Heart left ventricle (tissue), 16 donors: ENCODE measurements around the gene MTUS2. TPM values are rescaled to one million over a fixed set of nuclear protein-coding genes. Genes with fewer than 3 reads are reported as not detected.

Experiments used
- ATAC-seq, 4 donors: fragments of 200-7000 bp; cut with Tn5 transposase; one replicate each; pipeline ENCODE4 v1.9.1; 2020 to 2022; ENCODE audit warnings: moderate library complexity in 4 of 4, mild to moderate bottlenecking in 3 of 4, moderate number of reproducible peaks in 1 of 4
- DNase-seq, 5 donors: peaks; one replicate each; pipeline ENCODE4 v3.0.0-alpha.2; 2020
- H3K27ac ChIP-seq, 12 donors: fragments of 200-600 bp; sonication (generic) in 4 of 12; one replicate each; pipeline versions ENCODE4 v1.5.0 to v1.8.0; 2016 to 2022; ENCODE audit warnings: mild to moderate bottlenecking in 2 of 12
- H3K27me3 ChIP-seq, 9 donors: fragments of 200-600 bp; sonication (generic) in 2 of 9; one replicate each; pipeline versions ENCODE4 v1.5.1 to v1.8.0; 2016 to 2022; ENCODE audit warnings: mild to moderate bottlenecking in 3 of 9
- H3K36me3 ChIP-seq, 9 donors: fragments of 200-600 bp; sonication (generic) in 2 of 9; one replicate each; pipeline versions ENCODE4 v1.5.0 to v1.8.0; 2018 to 2022; ENCODE audit warnings: mild to moderate bottlenecking in 2 of 9
- H3K4me1 ChIP-seq, 12 donors: fragments of 200-600 bp; sonication (generic) in 4 of 12; one replicate each; pipeline versions ENCODE4 v1.5.0 to v1.8.0; 2016 to 2022; ENCODE audit warnings: mild to moderate bottlenecking in 3 of 12
- H3K4me3 ChIP-seq, 12 donors: fragments of 200-600 bp; sonication (generic) in 4 of 12; one replicate each; pipeline versions ENCODE4 v1.5.0 to v1.8.0; 2017 to 2022; ENCODE audit warnings: mild to moderate bottlenecking in 9 of 12, moderate library complexity in 4 of 12
- H3K9me3 ChIP-seq, 12 donors: fragments of 200-600 bp; sonication (generic) in 4 of 12; one replicate each; pipeline versions ENCODE4 v1.5.0 to v1.8.0; 2016 to 2022; ENCODE audit warnings: mild to moderate bottlenecking in 1 of 12
- CTCF ChIP-seq, 12 donors: fragments of 200-600 bp; sonication (generic) in 4 of 12; IDR thresholded peaks; one replicate each; pipeline versions ENCODE4 v1.5.0 to v1.8.0; 2018 to 2022; ENCODE audit warnings: antibody characterized with exemption in 12 of 12, mild to moderate bottlenecking in 5 of 12
- POLR2A ChIP-seq, 2 donors: fragments of 450-650 bp; IDR thresholded peaks; one replicate each; pipeline ENCODE4 v1.6.1; 2017; ENCODE audit warnings: antibody characterized with exemption in 2 of 2, mild to moderate bottlenecking in 2 of 2, moderate library complexity in 2 of 2
- WGBS, 4 donors: extraction: QIAGEN DNeasy Blood & Tissue Kit in 2 of 4; methylation state at CpG; one replicate each; pipeline versions ENCODE4 v1.1.5 to v1.1.7; 2013 to 2018; 5-methylcytosine and 5-hydroxymethylcytosine counted together
- intact Hi-C, 10 donors: fragments of 100-400 bp; cut with DNase I; formaldehyde crosslinking; loops; one replicate each; pipeline versions ENCODE4 v1.11.1 to v1.14.2; 2022
- polyA plus RNA-seq, 2 donors: library from polyadenylated mRNA; stranded (reverse); fragments of 200-250 nt; gene quantifications; one replicate each; pipeline ENCODE4 v1.2.3, GENCODE V29; 2013
- total RNA-seq, 9 donors: library from RNA; depleted of rRNA in 2 of 9; stranded (reverse); fragments of >200 nt in 2 of 9; fragmentation: NEBNext Ultra II Directional in 3 of 9; extraction: Animal tissue kit (Norgen Biotek cat#: 25700) in 3 of 9; gene quantifications; one replicate each; pipeline versions ENCODE4 v1.1.0 to v1.2.4, GENCODE V29; 2016 to 2023
- donor health status: ischemic (EF 13 %, LVEDD 7.1; RV severe dilation, severe dysfunction).
- donor health status: healthy with polysubstance abuse.
- donor health status: DM: no; HTN: yes; CAD: no.
- donor health status: DM: no; HTN: no; CAD: no.
- donor health status: ischemic (EF 25% LVEDD 6.9; RV normal size, moderate dysfunction).
- donor health status: ischemic (EF 25% LVEDD 5.7; RV mildly dilated, moderate dysfunction).
- donor health status: healthy.
- donor health status: DM: yes; HTN: yes; CAD: no.
- donor health status: ischemic (EF 35%, LVEDD 5.7; RV mildly dilated, moderate dysfunction).
- donor health status: nonischemic (EF 11% LVEDD 7.7; RV severe dilation, severe dysfunction).
- donor health status: DM: yes; HTN: yes; CAD: no.
- donor health status: PGD.
- donor health status: ischemic (EF 29% LVEDD 5.4; RV normal size, mild dysfunction).
- donor health status: nonischemic (EF 23%, LVEDD 6.1; RV moderate dilation, normal function).

The MTUS2 gene
- total and polyA plus RNA-seq, 11 donors: 28.7 to 174 (median 67.9) TPM

- peak overlapping the region in 5 of 12 donors; percentile 10 to 30 (median 27) for H3K27ac ChIP-seq
These were observed 637.2 kb downstream of the MTUS2 start for GRCh38 chr13:29457299-29457698.

GRCh38 chr13:29458419-29458818 lies 638.3 kb downstream of the MTUS2 start:
- no peaks in the 10 kb centered on the region for H3K36me3 ChIP-seq
- no peaks in the 10 kb centered on the region for H3K9me3 ChIP-seq
- no peak overlapping the region for H3K4me3 ChIP-seq
- no peaks in the 10 kb centered on the region for H3K27me3 ChIP-seq
- DNase-seq: no peak
- TF ChIP-seq CTCF (IDR thresholded peaks at IDR 0.05) (no peak), POLR2A (IDR thresholded peaks at IDR 0.05) (no peak)
- intact Hi-C loops: no loop called here
- no peak overlapping the region for H3K27ac ChIP-seq
- no peak for ATAC-seq
- WGBS, 4 donors: 86 to 100% (median 97%) methylated on average over 1 of the region's 1 CpG
- peaks cover 0 to 24% (median 3%) of the 10 kb centered on the region in 12 donors for H3K4me1 ChIP-seq

More at GRCh38 chr13:29457299-29457698, 637.2 kb downstream of the MTUS2 start:
- peaks cover 0 to 31% (median 6%) of the 10 kb centered on the region in 12 donors for H3K4me1 ChIP-seq
- peak in 1 of 4 donors; percentile 56 for ATAC-seq
- DNase-seq: no peak
- no peaks in the 10 kb centered on the region for H3K9me3 ChIP-seq
- H3K27me3 ChIP-seq: no peaks in the 10 kb centered on the region
- H3K36me3 ChIP-seq: no peaks in the 10 kb centered on the region
- TF ChIP-seq POLR2A (IDR thresholded peaks at IDR 0.05) (no peak), CTCF (IDR thresholded peaks at IDR 0.05) (no peak)
- intact Hi-C loops: no loop called here
- peak overlapping the region in 1 of 12 donors; percentile 25 for H3K4me3 ChIP-seq

- WGBS, 4 donors: 80 to 97% (median 90%) methylated on average over 2 of the region's 2 CpGs
- H3K4me1 ChIP-seq: peaks cover 0 to 26% (median 6%) of the 10 kb centered on the region in 12 donors
These were observed 639.7 kb downstream of the MTUS2 start for GRCh38 chr13:29459813-29460355.

More at GRCh38 chr13:29459813-29460355, 639.7 kb downstream of the MTUS2 start:
- Histone ChIP-seq H3K9me3 (no peaks in the 10 kb centered on the region), H3K36me3 (no peaks in the 10 kb centered on the region), H3K27ac (no peak overlapping the region), H3K4me3 (no peak overlapping the region), H3K27me3 (no peaks in the 10 kb centered on the region)
- DNase-seq: no peak
- no peak for TF ChIP-seq POLR2A (IDR thresholded peaks at IDR 0.05)
- no peak for TF ChIP-seq CTCF (IDR thresholded peaks at IDR 0.05)
- ATAC-seq: no peak
- intact Hi-C loops: no loop called here
